Activated B cell treated with CpG ODN at 0.5 μM for 24 hours (primary cell): ENCODE results near the gene CD151. TPM values are rescaled to one million over a fixed set of nuclear protein-coding genes. Genes with fewer than 3 reads are reported as not detected.
A peak's percentile ranks its signal among the peaks of the same experiment; 100 is the strongest.

Experiments
- ATAC-seq: fragments of 200-7000 bp; cut with Tn5 transposase; one replicate; pipeline ENCODE4 v1.10.0; 2021; ENCODE audit warnings: low read depth, mild to moderate bottlenecking, moderate library complexity
- CTCF ChIA-PET: fragments of 350-600 bp; sonication (Branson Sonifier 250); formaldehyde crosslinking; loops from one replicate; lab custom pipeline; 2021; ENCODE audit warnings: antibody characterized with exemption; lab: Charles Lee
- POLR2A ChIA-PET: fragments of 350-600 bp; sonication (Branson Sonifier 250); formaldehyde crosslinking; loops from one replicate; lab custom pipeline; 2021; ENCODE audit warnings: antibody characterized with exemption; lab: Charles Lee
- DNase-seq: peaks from one replicate; pipeline ENCODE4 v3.0.0; 2022
- H3K27ac Mint-ChIP-seq: one replicate; pipeline ENCODE4 v1.8.0; 2020; ENCODE audit warnings: mixed read lengths
- H3K27me3 Mint-ChIP-seq: one replicate; pipeline ENCODE4 v1.8.0; 2021; ENCODE audit warnings: mixed read lengths
- H3K36me3 Mint-ChIP-seq: one replicate; pipeline ENCODE4 v1.8.0; 2021; ENCODE audit warnings: low read depth, mixed read lengths
- H3K4me1 Mint-ChIP-seq: one replicate; pipeline ENCODE4 v1.8.0; 2021; ENCODE audit warnings: mixed read lengths
- H3K4me3 Mint-ChIP-seq: one replicate; pipeline ENCODE4 v1.8.0; 2020; ENCODE audit warnings: mild to moderate bottlenecking, mixed read lengths
- H3K9me3 Mint-ChIP-seq: one replicate; pipeline ENCODE4 v1.8.0; 2020; ENCODE audit warnings: mixed read lengths
- CTCF ChIP-seq: fragments of 200-600 bp; IDR thresholded peaks from one replicate; pipeline ENCODE4 v1.8.0; 2022; ENCODE audit warnings: antibody characterized with exemption, mild to moderate bottlenecking
- intact Hi-C: fragments of 100-400 bp; cut with micrococcal nuclease; formaldehyde crosslinking; loops from one replicate; pipeline ENCODE4 v1.15.1; 2024
- total RNA-seq: library from RNA; stranded (reverse); gene quantifications from 2 replicates; pipeline ENCODE4 v1.2.3, GENCODE V29; 2022

Gene CD151
- total RNA-seq, 1 donor from 2014 or later: 14.4 TPM

- CTCF ChIA-PET: no interaction called here
- peak; percentile 26 for ATAC-seq
- intact Hi-C loops: loop anchor here (5.0 kb wide), 1 partner anchor 36 kb away; the partner anchor contains the start of gene SLC25A22
Observed at GRCh38 chr11:833114-833791, 501 bp downstream of the CD151 start.

DNA sequence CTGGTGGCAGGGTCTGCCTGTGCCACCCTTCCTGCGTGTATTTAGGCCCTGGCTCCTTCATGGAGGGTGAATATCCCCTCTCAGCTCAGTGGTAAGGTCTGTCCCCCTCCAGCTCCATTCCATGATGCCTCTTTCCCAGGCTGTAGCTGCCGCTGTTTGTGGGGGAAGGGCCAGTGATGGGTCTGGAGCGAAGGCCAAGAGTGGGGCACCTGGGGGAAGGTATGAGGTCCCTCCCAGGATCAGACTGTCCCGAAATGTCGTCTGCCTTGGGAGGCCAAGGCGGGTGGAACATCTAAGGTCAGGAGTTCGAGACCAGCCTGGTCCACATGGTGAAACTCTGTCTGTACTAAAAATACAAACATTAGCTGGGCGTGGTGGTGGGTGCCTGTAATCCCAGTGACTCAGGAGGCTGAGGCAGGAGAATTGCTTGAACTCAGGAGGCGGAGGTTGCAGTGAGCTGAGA is 1.1 kb downstream of the CD151 start:
- no peak for DNase-seq
- POLR2A ChIA-PET: interaction anchor here (0.9 to 8.3 kb wide), 4 partner anchors 9 to 24 kb away, joined by 3 to 104 read pairs (median 21); partner anchors contain the start of genes PNPLA2, POLR2L, RPLP2 and TSPAN4
- no peak for ATAC-seq
- Mint-ChIP-seq H3K9me3 (no peaks in the 10 kb centered on the region), H3K4me1 (peaks cover 33% of the 10 kb centered on the region), H3K4me3 (peak overlapping the region; percentile 64), H3K36me3 (peaks cover 15% of the 10 kb centered on the region), H3K27me3 (peaks cover 3% of the 10 kb centered on the region), H3K27ac (no peak overlapping the region)
- CTCF ChIA-PET: interaction anchor here (1.4 kb wide), 1 partner anchor 9 kb away, joined by 4 read pairs; the partner anchor contains the start of gene TSPAN4
- no peak for TF ChIP-seq CTCF
- intact Hi-C loops: loop anchor here (5.0 kb wide), 1 partner anchor 37 kb away; the partner anchor contains the start of gene SLC25A22

More at GRCh38 chr11:833114-833791, 501 bp downstream of the CD151 start:
- TF ChIP-seq CTCF: no peak
- DNase-seq: peak; percentile 52
- Mint-ChIP-seq H3K36me3 (peaks cover 9% of the 10 kb centered on the region), H3K27ac (no peak overlapping the region), H3K27me3 (peaks cover 3% of the 10 kb centered on the region), H3K9me3 (no peaks in the 10 kb centered on the region), H3K4me3 (no peak overlapping the region), H3K4me1 (peaks cover 38% of the 10 kb centered on the region)
- POLR2A ChIA-PET: interaction anchor here (0.9 to 8.3 kb wide), 4 partner anchors 9 to 24 kb away, joined by 3 to 104 read pairs (median 21); partner anchors contain the start of genes PNPLA2, POLR2L, RPLP2 and TSPAN4

DNA sequence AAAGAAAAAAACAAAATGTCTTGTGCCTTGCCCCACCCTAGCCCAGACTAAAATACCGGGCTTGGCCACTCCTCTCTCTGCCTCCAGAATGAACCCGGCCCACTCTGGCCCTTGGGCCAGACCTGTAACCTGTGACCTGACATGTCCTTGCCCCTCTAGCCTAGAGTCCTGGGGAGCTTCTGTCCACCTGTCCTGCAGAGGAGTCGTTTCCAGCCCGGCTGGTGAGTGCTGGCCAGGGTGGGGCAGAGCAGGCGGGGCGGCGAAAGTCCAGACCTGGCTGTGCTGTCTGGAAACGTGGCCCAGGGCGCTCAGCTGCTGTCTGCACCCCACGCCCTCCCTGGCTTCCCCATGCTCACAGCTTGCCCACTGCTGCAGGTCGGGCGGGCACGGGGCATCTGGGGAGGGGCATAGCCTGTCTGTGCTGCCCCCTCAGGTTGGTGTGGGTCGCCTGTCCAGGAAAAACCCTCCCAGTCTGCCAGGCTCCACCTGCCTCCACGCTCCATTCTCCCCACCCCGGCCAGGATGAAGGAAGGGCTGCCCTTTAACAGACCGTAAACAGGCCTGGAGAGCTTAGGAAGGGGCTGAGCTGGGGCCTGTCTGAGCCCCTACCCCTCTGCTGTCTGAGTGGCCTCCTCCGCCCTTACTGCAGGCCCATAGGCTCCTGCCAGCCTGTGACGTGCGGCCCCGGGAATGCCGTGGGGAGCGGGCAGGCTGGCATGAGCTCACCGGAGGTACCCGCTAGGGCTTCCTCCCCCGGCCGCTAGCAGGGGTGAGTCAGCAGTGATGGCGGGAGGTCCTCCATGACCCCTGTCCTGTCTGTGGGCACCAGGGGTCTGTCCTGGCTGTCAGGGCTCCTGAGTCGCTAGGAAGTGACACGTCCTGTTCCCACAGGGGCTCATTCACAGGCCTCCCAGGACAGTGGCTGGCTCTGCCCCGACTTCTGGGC is 1.9 kb downstream of the CD151 start:
- intact Hi-C loops: loop anchor here (5.0 kb wide), 1 partner anchor 37 kb away; the partner anchor contains the start of gene SLC25A22
- Mint-ChIP-seq H3K27me3 (peaks cover 3% of the 10 kb centered on the region), H3K36me3 (peaks cover 20% of the 10 kb centered on the region), H3K4me1 (peaks cover 25% of the 10 kb centered on the region), H3K4me3 (peak overlapping the region; percentile 38), H3K27ac (no peak overlapping the region), H3K9me3 (no peaks in the 10 kb centered on the region)
- ATAC-seq (no peak), DNase-seq (no peak)
- no peak for TF ChIP-seq CTCF
- ChIA-PET POLR2A (interaction anchor here (0.7 to 8.3 kb wide), 5 partner anchors 8 to 30 kb away, joined by 3 to 104 read pairs (median 3); partner anchors contain the start of genes PNPLA2, POLR2L, RPLP2 and TSPAN4), CTCF (interaction anchor here (1.4 kb wide), 1 partner anchor 9 kb away, joined by 4 read pairs; the partner anchor contains the start of gene TSPAN4)

GRCh38 chr11:836274-836673 is 3.5 kb downstream of the CD151 start:
- no peak for DNase-seq
- ChIA-PET CTCF (no interaction called here), POLR2A (interaction anchor here (0.7 kb wide), 1 partner anchor 20 kb away, joined by 5 read pairs; no protein-coding TSS in a partner anchor)
- Mint-ChIP-seq H3K4me3 (no peak overlapping the region), H3K27me3 (peaks cover 3% of the 10 kb centered on the region), H3K4me1 (peaks cover 29% of the 10 kb centered on the region), H3K27ac (no peak overlapping the region), H3K36me3 (peaks cover 33% of the 10 kb centered on the region), H3K9me3 (no peaks in the 10 kb centered on the region)
- TF ChIP-seq CTCF: no peak
- ATAC-seq: no peak
- intact Hi-C loops: no loop called here
